ENCODE measurements around the gene PNPO. TPM values are rescaled to one million over a fixed set of nuclear protein-coding genes. Genes with fewer than 3 reads are reported as not detected.

Gene PNPO
- total and polyA plus RNA-seq, 2 of the 13 experiments (the other 11 are each of a cell fraction or from before 2014, with no cell fraction given): 47.9 to 63.3 TPM

DNA sequence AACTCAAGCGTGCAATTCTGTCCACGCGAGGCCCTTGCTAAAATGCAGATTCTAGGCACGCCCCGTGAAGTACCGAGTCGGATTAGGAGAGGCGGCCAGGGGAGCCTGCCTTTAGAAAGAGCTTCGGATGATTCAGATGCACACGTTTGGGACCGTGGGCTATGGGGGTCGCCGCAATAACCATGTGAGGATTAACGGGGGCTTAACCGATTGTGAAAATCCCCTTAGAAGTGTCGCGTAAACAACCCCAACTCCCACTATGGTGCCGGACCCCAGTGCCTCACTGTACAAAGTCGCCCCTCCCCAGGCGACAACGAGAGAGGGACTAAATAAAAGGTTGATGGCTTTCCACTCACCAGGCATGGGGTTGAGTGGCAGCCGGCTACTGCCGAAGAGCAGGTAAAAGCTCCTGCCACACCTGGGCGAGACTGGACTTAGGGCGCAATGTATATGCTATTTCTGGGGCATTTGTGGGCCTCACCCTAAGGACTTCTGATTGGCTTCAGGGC, 46.0 kb upstream of the PNPO start (continued):
- TF ChIP-seq, protein P1, sequence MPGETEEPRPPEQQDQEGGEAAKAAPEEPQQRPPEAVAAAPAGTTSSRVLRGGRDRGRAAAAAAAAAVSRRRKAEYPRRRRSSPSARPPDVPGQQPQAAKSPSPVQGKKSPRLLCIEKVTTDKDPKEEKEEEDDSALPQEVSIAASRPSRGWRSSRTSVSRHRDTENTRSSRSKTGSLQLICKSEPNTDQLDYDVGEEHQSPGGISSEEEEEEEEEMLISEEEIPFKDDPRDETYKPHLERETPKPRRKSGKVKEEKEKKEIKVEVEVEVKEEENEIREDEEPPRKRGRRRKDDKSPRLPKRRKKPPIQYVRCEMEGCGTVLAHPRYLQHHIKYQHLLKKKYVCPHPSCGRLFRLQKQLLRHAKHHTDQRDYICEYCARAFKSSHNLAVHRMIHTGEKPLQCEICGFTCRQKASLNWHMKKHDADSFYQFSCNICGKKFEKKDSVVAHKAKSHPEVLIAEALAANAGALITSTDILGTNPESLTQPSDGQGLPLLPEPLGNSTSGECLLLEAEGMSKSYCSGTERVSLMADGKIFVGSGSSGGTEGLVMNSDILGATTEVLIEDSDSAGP (CRISPR knock-in tag; IDR thresholded peaks at IDR 0.05; ENCODE audit: borderline replicate concordance): no peak; the same call in 1 of the 2 replicates
- TF ChIP-seq JUN (CRISPR knock-in tag; IDR thresholded peaks at IDR 0.05): no peak
- TF ChIP-seq ELF1 (CRISPR knock-in tag; IDR thresholded peaks at IDR 0.05): no peak
- no peak for TF ChIP-seq MAZ (IDR thresholded peaks at IDR 0.05; ENCODE audit: borderline replicate concordance, low read depth, low read length)
- no peak; the same call in 1 of the 2 replicates for TF ChIP-seq MAZ (CRISPR knock-in tag; IDR thresholded peaks at IDR 0.05; ENCODE audit: low read depth)
- TF ChIP-seq SCMH1 (CRISPR knock-in tag; IDR thresholded peaks at IDR 0.05; ENCODE audit: borderline replicate concordance): no peak
- TF ChIP-seq ZNF841 (CRISPR knock-in tag; IDR thresholded peaks at IDR 0.05; ENCODE audit: borderline replicate concordance): no peak
- TF ChIP-seq, protein P2, sequence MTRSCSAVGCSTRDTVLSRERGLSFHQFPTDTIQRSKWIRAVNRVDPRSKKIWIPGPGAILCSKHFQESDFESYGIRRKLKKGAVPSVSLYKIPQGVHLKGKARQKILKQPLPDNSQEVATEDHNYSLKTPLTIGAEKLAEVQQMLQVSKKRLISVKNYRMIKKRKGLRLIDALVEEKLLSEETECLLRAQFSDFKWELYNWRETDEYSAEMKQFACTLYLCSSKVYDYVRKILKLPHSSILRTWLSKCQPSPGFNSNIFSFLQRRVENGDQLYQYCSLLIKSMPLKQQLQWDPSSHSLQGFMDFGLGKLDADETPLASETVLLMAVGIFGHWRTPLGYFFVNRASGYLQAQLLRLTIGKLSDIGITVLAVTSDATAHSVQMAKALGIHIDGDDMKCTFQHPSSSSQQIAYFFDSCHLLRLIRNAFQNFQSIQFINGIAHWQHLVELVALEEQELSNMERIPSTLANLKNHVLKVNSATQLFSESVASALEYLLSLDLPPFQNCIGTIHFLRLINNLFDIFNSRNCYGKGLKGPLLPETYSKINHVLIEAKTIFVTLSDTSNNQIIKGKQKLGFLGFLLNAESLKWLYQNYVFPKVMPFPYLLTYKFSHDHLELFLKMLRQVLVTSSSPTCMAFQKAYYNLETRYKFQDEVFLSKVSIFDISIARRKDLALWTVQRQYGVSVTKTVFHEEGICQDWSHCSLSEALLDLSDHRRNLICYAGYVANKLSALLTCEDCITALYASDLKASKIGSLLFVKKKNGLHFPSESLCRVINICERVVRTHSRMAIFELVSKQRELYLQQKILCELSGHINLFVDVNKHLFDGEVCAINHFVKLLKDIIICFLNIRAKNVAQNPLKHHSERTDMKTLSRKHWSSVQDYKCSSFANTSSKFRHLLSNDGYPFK (CRISPR knock-in tag; IDR thresholded peaks at IDR 0.05; ENCODE audit: borderline replicate concordance): peak; percentile 78; the same call in 1 of the 2 replicates
- peak; percentile 92; the same call in 1 of the 2 replicates for TF ChIP-seq NRL (CRISPR knock-in tag; IDR thresholded peaks at IDR 0.05; ENCODE audit: borderline replicate concordance)
- TF ChIP-seq, protein P3, sequence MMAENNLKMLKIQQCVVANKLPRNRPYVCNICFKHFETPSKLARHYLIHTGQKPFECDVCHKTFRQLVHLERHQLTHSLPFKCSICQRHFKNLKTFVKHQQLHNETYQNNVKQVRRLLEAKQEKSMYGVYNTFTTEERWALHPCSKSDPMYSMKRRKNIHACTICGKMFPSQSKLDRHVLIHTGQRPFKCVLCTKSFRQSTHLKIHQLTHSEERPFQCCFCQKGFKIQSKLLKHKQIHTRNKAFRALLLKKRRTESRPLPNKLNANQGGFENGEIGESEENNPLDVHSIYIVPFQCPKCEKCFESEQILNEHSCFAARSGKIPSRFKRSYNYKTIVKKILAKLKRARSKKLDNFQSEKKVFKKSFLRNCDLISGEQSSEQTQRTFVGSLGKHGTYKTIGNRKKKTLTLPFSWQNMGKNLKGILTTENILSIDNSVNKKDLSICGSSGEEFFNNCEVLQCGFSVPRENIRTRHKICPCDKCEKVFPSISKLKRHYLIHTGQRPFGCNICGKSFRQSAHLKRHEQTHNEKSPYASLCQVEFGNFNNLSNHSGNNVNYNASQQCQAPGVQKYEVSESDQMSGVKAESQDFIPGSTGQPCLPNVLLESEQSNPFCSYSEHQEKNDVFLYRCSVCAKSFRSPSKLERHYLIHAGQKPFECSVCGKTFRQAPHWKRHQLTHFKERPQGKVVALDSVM (CRISPR knock-in tag; IDR thresholded peaks at IDR 0.05): no peak
- peak; percentile 86 for TF ChIP-seq TARDBP (CRISPR knock-in tag; IDR thresholded peaks at IDR 0.05)
- TF ChIP-seq, protein P4, sequence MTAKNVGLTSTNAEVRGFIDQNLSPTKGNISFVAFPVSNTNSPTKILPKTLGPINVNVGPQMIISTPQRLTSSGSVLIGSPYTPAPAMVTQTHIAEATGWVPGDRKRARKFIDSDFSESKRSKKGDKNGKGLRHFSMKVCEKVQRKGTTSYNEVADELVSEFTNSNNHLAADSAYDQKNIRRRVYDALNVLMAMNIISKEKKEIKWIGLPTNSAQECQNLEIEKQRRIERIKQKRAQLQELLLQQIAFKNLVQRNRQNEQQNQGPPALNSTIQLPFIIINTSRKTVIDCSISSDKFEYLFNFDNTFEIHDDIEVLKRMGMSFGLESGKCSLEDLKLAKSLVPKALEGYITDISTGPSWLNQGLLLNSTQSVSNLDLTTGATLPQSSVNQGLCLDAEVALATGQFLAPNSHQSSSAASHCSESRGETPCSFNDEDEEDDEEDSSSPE (CRISPR knock-in tag; IDR thresholded peaks at IDR 0.05): no peak
- no peak for TF ChIP-seq GABPB1 (CRISPR knock-in tag; IDR thresholded peaks at IDR 0.05)
- peak; percentile 36 for TF ChIP-seq IKZF4 (CRISPR knock-in tag; IDR thresholded peaks at IDR 0.05; ENCODE audit: borderline replicate concordance, low read depth, not compliant biosample characterization)
- no peak for TF ChIP-seq MED8 (CRISPR knock-in tag; IDR thresholded peaks at IDR 0.05; ENCODE audit: insufficient replicate concordance)
- TF ChIP-seq PRPF4 (IDR thresholded peaks at IDR 0.05; ENCODE audit: low read depth, low read length, poor library complexity, severe bottlenecking): no peak
- TF ChIP-seq SNAPC2 (CRISPR knock-in tag; IDR thresholded peaks at IDR 0.05): peak; percentile 93
